Measurements from ENCODE around the gene CD207.
"Not testable (repeated sequence)": the region's sequence is repeated elsewhere in the genome, so short reads cannot be mapped to it uniquely, and the experiment has no call there.

Gene CD207

GRCh38 chr2:70806620-70807019, 29.0 kb downstream of the CD207 start:
- no peak for TF ChIP-seq CTCF (conservative IDR thresholded peaks at IDR 0.05; ENCODE audit: low read depth, low read length)
- no peak for DNase-seq (ENCODE audit: low read depth)
- no peak overlapping the region for H3K4me3 ChIP-seq (ENCODE audit: low read length)

- no peak for DNase-seq (ENCODE audit: low read depth)
- TF ChIP-seq CTCF (conservative IDR thresholded peaks at IDR 0.05; ENCODE audit: low read depth, low read length): no peak
- no peak overlapping the region for H3K4me3 ChIP-seq (ENCODE audit: low read length)
Observed at GRCh38 chr2:70806013-70806412, 29.6 kb downstream of the CD207 start.

GRCh38 chr2:70801607-70802263, 33.9 kb downstream of the CD207 start:
- TF ChIP-seq CTCF (conservative IDR thresholded peaks at IDR 0.05; ENCODE audit: low read depth, low read length): no peak
- H3K4me3 ChIP-seq (ENCODE audit: low read length): no peak overlapping the region
- DNase-seq (ENCODE audit: low read depth): no peak

- no peak for TF ChIP-seq CTCF (conservative IDR thresholded peaks at IDR 0.05; ENCODE audit: low read depth, low read length)
- no peak overlapping the region for H3K4me3 ChIP-seq (ENCODE audit: low read length)
- DNase-seq (ENCODE audit: low read depth): no peak
Observed at GRCh38 chr2:70799706-70800105, 35.9 kb downstream of the CD207 start.

- not testable (repeated sequence) for H3K4me3 ChIP-seq (ENCODE audit: low read length); DNase-seq (ENCODE audit: low read depth)
Observed at GRCh38 chr2:70797996-70798395, 37.6 kb downstream of the CD207 start.

GRCh38 chr2:70797506-70797905, 38.1 kb downstream of the CD207 start:
- no peak overlapping the region for H3K4me3 ChIP-seq (ENCODE audit: low read length)
- DNase-seq (ENCODE audit: low read depth): no peak
- no peak for TF ChIP-seq CTCF (conservative IDR thresholded peaks at IDR 0.05; ENCODE audit: low read depth, low read length)

- no peak for DNase-seq (ENCODE audit: low read depth)
- no peak overlapping the region for H3K4me3 ChIP-seq (ENCODE audit: low read length)
- no peak for TF ChIP-seq CTCF (conservative IDR thresholded peaks at IDR 0.05; ENCODE audit: low read depth, low read length)
Observed at GRCh38 chr2:70796262-70796661, 39.4 kb downstream of the CD207 start.
